ENCODE results near the gene CCDC47.

GRCh38 chr17:63752707-63753106 lies 20.7 kb downstream of the CCDC47 start:
- no peak for TF ChIP-seq CTCF (IDR thresholded peaks at IDR 0.05; ENCODE audit: insufficient read depth, low read depth, low read length)
- no peak for TF ChIP-seq EZH2 (IDR thresholded peaks at IDR 0.05; ENCODE audit: insufficient read depth, low read length)
